Adipose tissue (tissue), 3 donors: ENCODE measurements around the gene GREM2. TPM values are rescaled to one million over a fixed set of nuclear protein-coding genes. Genes with fewer than 3 reads are reported as not detected.

Experiments
- H3K27ac ChIP-seq: one replicate; pipeline ENCODE4 v1.5.1; 2013; ENCODE audit warnings: low read depth, low read length
- WGBS, 3 donors: extraction: QIAGEN DNeasy Blood & Tissue Kit; methylation state at CpG; one replicate each; pipeline ENCODE4 v1.1.7; 2013; 5-methylcytosine and 5-hydroxymethylcytosine counted together
- polyA plus RNA-seq, 3 donors: library from polyadenylated mRNA; stranded (reverse); fragments of 200-250 nt; gene quantifications; one replicate each; pipeline ENCODE4 v1.2.3, GENCODE V29; 2013
- donor health status: healthy with polysubstance abuse.
- donor health status: Bipolar disorder and iron deficiency.
- donor health status: healthy.

Gene GREM2
- polyA plus RNA-seq, 3 donors, result 0.03 to 1.1 (median 0.58) TPM

DNA sequence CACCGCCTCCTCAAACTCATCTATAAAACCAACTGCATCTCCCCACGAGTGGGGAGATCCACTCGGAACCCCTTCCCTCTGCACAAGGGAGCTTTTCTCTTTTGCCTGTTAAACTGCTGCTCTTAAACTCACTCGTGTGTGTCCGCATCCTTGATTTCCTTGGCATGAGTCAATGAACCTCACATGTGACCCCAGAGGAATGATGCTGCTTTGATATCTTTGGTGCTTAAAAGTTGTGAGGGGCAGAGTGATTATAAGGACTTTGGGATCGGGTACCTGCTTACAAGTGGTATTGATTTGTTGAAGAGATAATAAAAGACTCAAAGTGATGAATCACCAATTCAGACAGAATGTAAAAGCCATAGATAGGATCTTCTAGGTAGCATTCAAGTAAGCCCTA is 125.3 kb downstream of the GREM2 start:
- H3K27ac ChIP-seq, result no peak overlapping the region
- WGBS, 3 donors, result 61 to 83% (median 75%) methylated on average over 6 of the region's 6 CpGs

DNA sequence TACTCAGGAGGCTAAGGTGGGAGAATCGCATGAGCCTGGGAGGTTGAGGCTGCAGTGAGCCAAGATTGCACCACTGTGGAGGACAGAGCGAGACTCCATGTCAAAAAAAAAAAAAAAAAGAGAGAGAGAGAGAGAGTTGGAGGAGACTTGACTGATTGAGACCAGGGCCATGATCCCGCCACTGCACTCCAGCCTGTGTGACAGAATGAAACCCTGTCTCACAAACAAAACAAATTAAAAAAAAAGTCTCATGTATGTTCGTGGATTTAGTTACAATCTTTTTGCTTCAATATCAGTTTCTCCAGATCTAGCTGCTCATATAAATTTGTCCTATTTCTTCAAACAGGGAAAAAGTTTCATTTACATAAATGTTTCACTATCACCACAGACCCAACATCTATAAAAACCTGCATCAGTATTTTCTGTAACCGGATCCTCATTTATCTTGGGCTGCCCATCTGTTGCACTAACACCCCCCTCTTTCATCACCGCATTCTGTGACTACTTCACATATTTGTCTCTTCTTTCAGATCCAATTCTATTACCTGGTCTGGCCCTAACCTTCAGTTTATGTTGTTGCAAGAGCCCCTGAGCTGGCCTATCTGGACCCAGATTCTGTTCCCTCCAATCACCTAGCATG is 127.0 kb downstream of the GREM2 start:
- no peak overlapping the region for H3K27ac ChIP-seq
- 76 to 82% (median 79%) methylated on average over 6 of the region's 6 CpGs for WGBS, 3 donors

DNA sequence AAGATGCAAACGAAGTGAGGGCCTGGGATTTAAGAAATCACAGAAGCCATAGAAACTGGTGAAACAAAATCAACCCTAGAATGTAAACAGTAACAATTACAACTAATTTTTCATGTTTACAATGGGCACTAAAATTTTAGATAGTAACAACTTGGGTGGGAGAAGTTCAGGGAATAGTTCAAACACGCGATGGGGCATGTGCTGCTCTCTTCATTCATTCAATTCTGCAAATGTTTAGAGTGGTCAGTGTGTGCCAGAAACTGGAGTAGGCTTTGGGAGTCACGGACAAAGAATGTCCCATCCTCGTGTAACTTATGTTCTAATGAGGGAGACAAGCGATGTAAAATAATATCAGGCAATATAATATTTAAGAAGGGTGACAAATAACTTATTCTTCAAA is 133.4 kb downstream of the GREM2 start:
- no peak overlapping the region for H3K27ac ChIP-seq
- WGBS, 3 donors, result 78 to 85% (median 81%) methylated on average over 6 of the region's 6 CpGs

DNA sequence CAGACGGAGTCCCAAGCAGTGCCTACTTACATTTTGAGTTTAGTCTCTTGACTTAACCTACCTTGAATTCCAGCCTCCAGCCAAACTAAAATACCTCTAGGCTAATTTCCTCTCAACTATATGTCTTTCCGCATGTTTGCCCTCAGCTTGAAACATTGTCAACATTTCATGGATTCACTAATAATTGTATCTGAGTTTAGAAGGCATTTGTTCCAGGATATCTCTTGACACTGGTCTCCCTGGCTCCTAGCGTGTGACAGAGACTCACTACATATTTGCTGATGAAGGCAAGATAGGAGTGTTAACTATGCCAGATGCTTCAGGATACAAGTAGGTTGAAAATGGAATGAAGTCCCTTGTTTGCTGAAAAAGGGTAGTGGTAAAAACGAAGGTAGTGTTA is 136.1 kb downstream of the GREM2 start:
- WGBS, 3 donors, result 63 to 87% (median 79%) methylated on average over 4 of the region's 4 CpGs
- H3K27ac ChIP-seq, result no peak overlapping the region

DNA sequence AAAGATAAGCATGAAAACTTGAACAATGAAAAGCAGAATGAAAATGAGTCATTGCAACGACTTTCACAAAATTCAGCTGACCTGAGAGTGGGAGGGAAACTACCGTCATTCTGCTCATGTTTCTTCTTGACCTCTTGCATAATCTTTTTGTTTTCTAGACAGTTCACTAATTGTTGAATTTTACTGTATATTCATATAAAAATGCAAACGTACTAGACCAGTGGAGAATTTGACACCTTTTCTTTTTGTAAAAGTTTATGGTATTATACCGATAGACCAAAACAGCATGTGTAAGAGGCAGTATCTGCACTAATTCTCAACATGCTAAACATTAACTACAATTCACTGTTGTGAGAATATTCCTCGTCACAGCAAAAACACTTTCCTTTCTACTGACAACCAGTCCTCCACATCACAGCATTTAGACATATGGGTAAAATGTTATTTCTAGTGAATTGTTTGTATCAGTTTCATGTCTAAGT is 137.8 kb downstream of the GREM2 start:
- no peak overlapping the region for H3K27ac ChIP-seq
- WGBS, 3 donors, result 35 to 66% (median 66%) methylated on average over 5 of the region's 5 CpGs

DNA sequence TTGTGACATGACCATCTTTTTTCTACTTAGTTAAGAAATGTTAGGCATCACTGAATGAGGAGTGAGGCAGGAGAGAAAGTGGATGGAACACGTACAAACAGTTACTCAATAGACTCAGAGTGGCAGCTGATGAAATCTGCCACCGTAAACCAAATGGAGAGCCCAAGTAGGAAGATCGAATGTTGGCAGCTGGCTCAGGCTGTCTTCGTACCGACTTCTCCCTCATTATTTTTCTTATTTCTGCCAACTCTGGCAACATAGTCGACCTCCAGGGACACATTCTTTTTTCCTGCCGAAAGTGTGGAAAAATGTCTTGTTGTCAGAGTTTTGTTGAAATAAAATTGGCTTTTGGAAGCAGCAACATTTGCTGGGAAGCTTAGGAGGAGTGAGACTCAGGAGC is 143.3 kb downstream of the GREM2 start:
- no peak overlapping the region for H3K27ac ChIP-seq
- 68 to 75% (median 70%) methylated on average over 7 of the region's 7 CpGs for WGBS, 3 donors

DNA sequence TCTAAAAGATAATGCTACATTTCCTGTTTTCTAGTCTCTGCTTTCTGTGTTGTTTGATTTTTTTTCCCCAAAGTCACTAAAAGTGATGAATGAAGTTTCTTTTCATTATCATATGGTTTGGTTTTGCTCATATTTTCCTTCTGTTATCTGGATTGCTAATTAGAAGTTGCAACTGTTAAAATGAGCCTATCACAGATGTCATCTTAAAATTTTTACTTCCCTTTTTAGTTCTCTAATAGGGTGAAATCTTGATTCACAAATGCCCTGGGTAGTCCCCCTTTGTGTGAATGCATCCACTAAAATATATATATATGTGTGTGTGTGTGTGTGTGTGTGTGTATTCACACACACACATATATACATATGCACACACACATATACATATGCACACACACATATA is 144.1 kb downstream of the GREM2 start:
- no peak overlapping the region for H3K27ac ChIP-seq

DNA sequence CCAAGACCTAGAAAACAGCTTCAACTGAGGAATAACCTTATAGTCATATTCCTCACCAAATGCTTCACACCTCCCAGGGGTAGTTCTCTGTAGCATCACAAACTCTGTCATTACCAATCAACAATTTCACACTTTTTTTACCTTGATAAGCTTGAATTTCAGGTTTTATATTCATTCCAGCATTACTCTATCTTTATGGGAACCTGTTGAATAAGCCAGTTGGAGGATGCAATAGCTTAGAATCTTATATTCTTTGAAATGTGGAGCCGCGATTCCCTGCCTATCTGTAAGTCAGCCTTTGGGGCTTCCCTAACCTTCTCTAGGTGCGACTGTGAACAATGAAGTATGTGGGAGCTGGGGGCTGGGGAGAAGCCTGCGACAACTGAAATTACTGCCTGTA is 145.4 kb downstream of the GREM2 start:
- no peak overlapping the region for H3K27ac ChIP-seq
- 71 to 81% (median 77%) methylated on average over 4 of the region's 4 CpGs for WGBS, 3 donors

DNA sequence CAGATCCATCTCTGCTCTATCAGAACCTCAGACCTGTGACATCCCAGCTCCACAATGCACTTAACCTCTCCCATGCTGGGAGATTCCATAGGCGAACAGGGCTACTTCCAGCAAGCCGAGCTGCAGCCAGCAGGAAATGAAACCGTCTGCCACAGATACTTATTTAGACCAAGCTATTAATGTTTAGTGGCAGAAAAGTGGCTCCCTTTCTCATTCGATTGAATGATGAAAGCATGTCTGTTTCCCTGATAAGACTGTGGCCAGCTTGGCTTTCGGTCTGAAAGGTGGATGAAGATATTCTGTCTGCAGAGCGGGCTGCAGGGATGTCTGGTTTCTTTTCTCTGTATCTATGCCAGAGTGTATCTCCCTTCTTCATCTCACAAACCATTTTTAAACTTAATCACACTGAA is 146.4 kb downstream of the GREM2 start:
- 17 to 37% (median 35%) methylated on average over 6 of the region's 6 CpGs for WGBS, 3 donors
- H3K27ac ChIP-seq, result no peak overlapping the region

DNA sequence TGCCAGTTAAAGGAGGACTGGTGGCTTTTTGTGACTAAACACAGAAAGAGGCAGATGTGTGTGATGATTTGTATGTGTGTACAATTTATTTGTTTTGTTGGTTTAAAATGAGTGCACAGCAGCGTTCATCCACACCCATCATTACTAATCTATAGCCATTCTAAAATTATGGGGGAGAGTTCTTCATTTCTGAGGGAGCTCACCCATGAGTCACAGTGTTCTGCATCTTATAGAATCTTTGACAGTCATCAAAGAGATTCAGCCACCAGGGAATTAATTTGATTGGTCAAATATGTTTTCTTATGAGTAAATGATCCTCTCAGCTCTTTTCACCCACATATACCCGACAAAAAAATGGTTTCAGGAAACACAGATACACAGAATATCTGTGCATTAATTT is 147.9 kb downstream of the GREM2 start:
- H3K27ac ChIP-seq, result no peak overlapping the region
- 67 to 81% (median 76%) methylated on average over 2 of the region's 2 CpGs for WGBS, 3 donors

DNA sequence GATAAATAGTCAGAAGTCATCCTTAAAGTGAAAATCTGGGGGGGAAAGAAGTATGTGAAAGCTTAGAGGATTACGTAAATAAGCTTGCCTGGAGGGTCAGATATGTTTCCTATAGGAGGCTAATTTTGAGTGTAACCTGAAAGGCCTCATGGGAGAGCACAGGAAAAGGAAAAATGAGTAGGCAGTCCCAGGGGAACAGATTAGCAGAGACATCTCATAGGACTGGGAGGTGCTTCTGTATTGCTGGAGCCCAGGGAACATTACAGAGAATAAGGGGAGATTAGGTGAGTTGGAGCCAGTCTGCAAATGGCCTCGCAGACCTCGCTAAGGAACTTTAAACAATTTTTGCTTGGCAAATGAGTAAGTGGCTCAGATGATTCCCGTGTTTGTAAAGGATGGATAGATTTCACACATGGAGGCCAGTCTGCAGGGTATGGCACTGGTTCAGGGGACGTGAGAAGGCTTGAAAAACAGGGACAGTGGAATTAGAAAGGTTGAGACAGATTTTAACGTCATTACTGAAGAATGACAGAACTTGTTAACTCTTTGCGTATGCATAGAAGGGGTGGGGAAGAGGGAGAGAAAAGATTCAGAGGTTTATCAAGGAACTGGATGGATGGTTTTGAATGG is 149.1 kb downstream of the GREM2 start:
- WGBS, 3 donors, result 65 to 75% (median 74%) methylated on average over 7 of the region's 7 CpGs

DNA sequence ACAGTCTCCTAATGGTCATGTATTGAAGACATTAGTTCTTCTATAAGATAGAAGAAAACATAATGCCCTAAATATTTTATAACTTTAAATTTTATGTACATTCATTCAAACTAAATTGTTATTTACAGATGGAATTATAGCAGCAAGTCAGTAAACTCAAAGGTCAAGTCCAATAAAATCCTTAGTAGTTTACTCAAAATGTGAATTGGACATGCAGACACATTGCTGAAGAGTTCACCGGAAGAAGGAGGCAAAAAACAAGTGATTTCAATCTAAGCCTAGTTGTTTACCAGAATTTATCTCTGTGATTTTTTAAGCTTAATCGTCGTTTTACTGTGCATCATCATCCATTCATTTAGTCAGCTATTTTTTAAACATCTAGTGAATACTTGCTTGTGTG is 149.7 kb downstream of the GREM2 start:
- H3K27ac ChIP-seq, result no peak overlapping the region
- 71 to 75% (median 74%) methylated on average over 3 of the region's 3 CpGs for WGBS, 3 donors

More for the DNA sequence above, 149.1 kb downstream of the GREM2 start:
- no peak overlapping the region for H3K27ac ChIP-seq

DNA sequence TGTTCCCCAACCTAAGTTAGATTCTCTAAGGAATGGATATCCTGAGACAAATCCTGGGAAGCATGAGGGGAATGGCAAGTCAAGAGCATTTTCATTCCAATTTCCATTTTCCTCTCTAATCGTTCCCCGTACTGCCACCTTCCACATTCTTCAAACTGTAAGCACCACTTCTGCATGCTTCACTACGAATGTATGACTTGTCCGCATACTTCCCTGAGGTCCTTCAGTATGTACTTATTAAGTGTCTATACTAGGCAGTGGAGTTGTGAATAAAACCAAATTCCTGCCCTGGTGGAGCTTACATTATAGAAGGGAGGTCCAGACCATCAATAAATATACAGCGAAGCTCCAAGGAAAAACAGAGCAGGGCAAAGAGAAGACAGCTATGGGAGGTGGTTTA is 154.8 kb downstream of the GREM2 start:
- H3K27ac ChIP-seq, result no peak overlapping the region
- WGBS, 3 donors, result 88 to 91% (median 90%) methylated on average over 5 of the region's 5 CpGs

DNA sequence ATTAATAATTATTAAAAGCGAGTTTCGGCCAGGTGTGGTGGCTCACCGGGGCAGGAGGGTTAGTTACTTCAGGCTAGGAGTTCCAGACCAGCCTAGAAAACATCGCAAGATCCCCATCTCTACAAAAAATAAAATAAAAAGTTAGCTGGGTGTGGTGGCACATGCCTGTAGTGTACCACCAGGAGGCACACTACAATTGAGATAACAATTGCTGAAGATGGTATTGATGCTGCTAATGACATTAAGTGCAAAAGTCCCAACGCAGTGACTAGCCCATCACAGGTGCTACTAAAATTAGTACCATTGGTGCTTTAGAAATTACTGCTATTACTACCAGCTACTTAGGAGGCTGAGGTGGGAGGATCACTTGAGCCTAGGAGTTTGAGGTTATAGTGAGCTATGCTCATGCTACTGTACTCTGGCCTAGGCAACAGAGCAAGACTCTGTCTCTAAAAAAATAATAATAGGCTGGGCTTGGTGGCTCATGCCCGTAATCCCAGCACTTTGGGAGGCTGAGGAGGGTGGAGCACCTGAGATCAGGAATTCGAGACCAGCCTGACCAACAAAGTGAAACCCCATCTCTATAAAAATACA is 156.6 kb downstream of the GREM2 start:
- H3K27ac ChIP-seq, result no peak overlapping the region
- WGBS, 3 donors, result 66 to 68% (median 68%) methylated on average over 7 of the region's 7 CpGs

DNA sequence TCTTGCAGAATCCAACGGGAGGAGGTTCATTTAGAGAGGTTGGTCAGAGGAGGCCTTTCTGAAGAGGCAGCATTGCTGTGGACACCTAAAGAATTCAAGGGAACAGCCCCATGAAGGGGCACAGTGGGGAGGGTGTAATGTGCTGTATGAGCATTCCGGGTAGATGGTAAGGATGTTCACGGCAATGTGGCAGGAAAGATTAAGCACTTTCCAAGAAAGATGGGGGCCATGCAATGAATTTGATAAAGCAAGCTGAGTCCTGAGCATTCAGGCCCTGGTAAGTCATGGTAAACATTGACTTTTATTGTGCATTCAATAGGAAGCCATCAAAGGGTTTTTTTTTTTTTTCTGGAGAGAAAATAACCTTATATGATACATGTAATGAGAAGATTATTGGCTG is 166.6 kb downstream of the GREM2 start:
- no peak overlapping the region for H3K27ac ChIP-seq
- WGBS, 3 donors, result 74 to 79% (median 78%) methylated on average over 3 of the region's 3 CpGs

DNA sequence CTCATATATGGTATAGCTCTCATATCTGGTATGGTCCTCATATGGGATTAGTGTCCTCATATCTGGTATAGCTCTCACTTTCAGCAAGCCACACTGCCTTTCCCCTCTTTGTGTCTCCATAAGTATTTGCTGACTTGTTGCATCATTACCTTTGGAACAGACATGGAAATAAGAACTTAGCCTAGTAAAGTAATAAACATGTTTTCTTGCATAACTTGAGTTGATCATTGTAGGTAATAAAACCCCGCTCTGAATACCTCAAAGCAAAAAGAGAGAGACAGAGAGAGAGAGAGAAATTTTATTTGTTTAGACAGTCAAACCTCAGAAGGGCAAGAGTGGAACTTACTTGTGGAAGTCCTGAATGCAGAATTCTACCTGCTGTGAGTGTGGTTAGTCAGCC is 170.3 kb downstream of the GREM2 start:
- no peak overlapping the region for H3K27ac ChIP-seq
- WGBS, 3 donors, result 75 to 81% (median 78%) methylated on average over 1 of the region's 1 CpG
